Esophagus muscularis mucosa (tissue), 4 donors: ENCODE measurements around the gene PDF. TPM values are rescaled to one million over a fixed set of nuclear protein-coding genes. Genes with fewer than 3 reads are reported as not detected.

Source experiments
- DNase-seq: peaks from one replicate; pipeline ENCODE4 v3.0.0-alpha.2; 2017; ENCODE audit errors: extremely low spot score
- H3K27ac ChIP-seq, 4 donors: fragments of 200-600 bp; sonication (generic); replicated peaks in 1 of 4; 1 replicate in 3 of 4; 2 replicates in 1 of 4; pipeline ENCODE4 v1.5.1; 2016 to 2019; ENCODE audit warnings: mild to moderate bottlenecking in 1 of 4
- H3K27me3 ChIP-seq, 4 donors: fragments of 200-600 bp; sonication (generic); one replicate each; pipeline versions ENCODE4 v1.5.1 to v1.6.0; 2016 to 2019
- H3K36me3 ChIP-seq, 4 donors: fragments of 200-600 bp; sonication (generic); one replicate each; pipeline ENCODE4 v1.5.1; 2016 to 2019
- H3K4me1 ChIP-seq, 4 donors: fragments of 200-600 bp; sonication (generic); one replicate each; pipeline ENCODE4 v1.5.1; 2016 to 2019
- H3K4me3 ChIP-seq, 4 donors: fragments of 200-600 bp; sonication (generic); 1 replicate in 2 of 4; 2 replicates in 2 of 4; pipeline ENCODE4 v1.5.1; 2016 to 2019; ENCODE audit warnings: mild to moderate bottlenecking in 4 of 4, moderate library complexity in 1 of 4
- H3K9me3 ChIP-seq, 4 donors: fragments of 200-600 bp; sonication (generic); 1 replicate in 3 of 4; 2 replicates in 1 of 4; pipeline ENCODE4 v1.5.1; 2016 to 2019
- EP300 ChIP-seq: sonication (generic); formaldehyde crosslinking; IDR thresholded peaks from one replicate; pipeline ENCODE4 v1.6.1; 2017; ENCODE audit warnings: antibody characterized with exemption
- POLR2A ChIP-seq: fragments of 450-650 bp; IDR thresholded peaks from one replicate; pipeline ENCODE4 v1.6.1; 2017; ENCODE audit warnings: antibody characterized with exemption, moderate library complexity, mild to moderate bottlenecking, low read depth
- POLR2AphosphoS5 ChIP-seq, 2 donors: sonication (generic); formaldehyde crosslinking; IDR thresholded peaks; one replicate each; pipeline ENCODE4 v1.6.1; 2017; ENCODE audit warnings: antibody characterized with exemption in 2 of 2
- WGBS: methylation state at CpG from one replicate; pipeline ENCODE4 v1.1.5; 2018; 5-methylcytosine and 5-hydroxymethylcytosine counted together
- intact Hi-C: fragments of 100-400 bp; cut with DNase I; formaldehyde crosslinking; loops from one replicate; pipeline ENCODE4 v1.15.1; 2023
- total RNA-seq, 4 donors: library from RNA; depleted of rRNA; stranded (reverse); fragments of >200 nt; gene quantifications; one replicate each; pipeline versions ENCODE4 v1.1.0 to v1.2.1, GENCODE V29; 2016
- TF ChIP-seq, protein P1 (sequence below), 3 experiments: fragments of 200-600 bp in 2 of 3; fragments of 450-650 bp in 1 of 3; sonication (generic) in 2 of 3; IDR thresholded peaks; one replicate each; pipeline ENCODE4 v1.5.1; 2017 to 2019; ENCODE audit warnings: antibody characterized with exemption in 3 of 3, mild to moderate bottlenecking in 2 of 3, moderate library complexity in 1 of 3

The PDF gene
- total RNA-seq, 4 donors from 2014 or later = 5.4 to 17.5 (median 12.6) TPM

DNA sequence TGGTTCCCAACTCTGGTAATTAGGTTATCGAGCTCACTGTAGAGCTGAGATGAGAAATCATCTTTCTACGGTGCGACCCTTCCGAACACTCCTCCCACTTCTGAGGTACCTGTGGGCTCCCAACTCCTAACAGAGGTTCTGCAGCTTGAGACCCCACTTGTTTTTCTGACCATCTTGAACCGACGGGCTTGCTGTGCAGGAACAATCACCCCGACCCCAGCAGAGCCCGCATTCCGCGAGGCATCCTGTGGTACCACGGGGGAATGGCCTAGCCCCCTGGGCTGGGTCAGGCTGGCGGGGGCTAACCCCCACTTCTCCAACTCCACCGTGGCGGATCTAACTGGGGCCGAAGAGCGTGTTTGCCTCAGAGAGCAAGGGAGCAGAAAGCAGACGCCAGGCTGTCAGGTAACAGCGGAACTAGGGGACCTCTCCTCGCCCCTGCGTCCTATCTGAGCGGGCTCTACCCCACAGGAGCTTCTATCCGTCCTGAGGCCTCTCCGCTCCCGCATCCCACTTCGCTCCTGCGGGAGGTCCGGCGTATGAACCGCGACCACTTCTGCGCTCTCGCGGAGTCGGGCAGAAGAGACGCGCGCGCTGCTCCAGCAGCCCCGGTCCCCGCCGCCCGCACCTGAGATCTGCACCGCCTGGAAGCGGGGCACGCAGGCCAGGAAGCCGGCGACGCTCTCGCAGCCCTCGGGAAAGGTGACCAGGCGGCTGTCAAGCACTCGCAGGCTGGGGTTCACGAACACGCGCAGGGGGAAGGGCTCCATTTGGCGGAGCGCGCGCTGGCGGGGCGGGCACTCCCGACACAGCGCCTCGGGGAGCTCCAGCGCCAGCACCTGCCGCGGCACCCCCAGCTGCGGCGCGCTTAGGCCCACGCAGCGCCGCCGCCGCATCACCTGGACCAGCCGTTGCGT, 761 bp downstream of the PDF start:
- Histone ChIP-seq H3K4me1 (peaks cover 36 to 67% (median 59%) of the 10 kb centered on the region in 4 donors), H3K9me3 (no peaks in the 10 kb centered on the region), H3K4me3 (peak overlapping the region; percentile 72 to 97 (median 84)), H3K27me3 (no peaks in the 10 kb centered on the region), H3K36me3 (peaks cover 34 to 71% (median 63%) of the 10 kb centered on the region in 4 donors), H3K27ac (peak overlapping the region; percentile 79 to 94 (median 92))
- TF ChIP-seq, protein P1, sequence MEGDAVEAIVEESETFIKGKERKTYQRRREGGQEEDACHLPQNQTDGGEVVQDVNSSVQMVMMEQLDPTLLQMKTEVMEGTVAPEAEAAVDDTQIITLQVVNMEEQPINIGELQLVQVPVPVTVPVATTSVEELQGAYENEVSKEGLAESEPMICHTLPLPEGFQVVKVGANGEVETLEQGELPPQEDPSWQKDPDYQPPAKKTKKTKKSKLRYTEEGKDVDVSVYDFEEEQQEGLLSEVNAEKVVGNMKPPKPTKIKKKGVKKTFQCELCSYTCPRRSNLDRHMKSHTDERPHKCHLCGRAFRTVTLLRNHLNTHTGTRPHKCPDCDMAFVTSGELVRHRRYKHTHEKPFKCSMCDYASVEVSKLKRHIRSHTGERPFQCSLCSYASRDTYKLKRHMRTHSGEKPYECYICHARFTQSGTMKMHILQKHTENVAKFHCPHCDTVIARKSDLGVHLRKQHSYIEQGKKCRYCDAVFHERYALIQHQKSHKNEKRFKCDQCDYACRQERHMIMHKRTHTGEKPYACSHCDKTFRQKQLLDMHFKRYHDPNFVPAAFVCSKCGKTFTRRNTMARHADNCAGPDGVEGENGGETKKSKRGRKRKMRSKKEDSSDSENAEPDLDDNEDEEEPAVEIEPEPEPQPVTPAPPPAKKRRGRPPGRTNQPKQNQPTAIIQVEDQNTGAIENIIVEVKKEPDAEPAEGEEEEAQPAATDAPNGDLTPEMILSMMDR (IDR thresholded peaks at IDR 0.05) = no peak
- peak in 1 of 2 donors; percentile 13 for TF ChIP-seq POLR2AphosphoS5 (IDR thresholded peaks at IDR 0.05)
- intact Hi-C loops = no loop called here
- no peak for DNase-seq
- WGBS = 8% methylated on average over 10 of the region's 77 CpGs

DNA sequence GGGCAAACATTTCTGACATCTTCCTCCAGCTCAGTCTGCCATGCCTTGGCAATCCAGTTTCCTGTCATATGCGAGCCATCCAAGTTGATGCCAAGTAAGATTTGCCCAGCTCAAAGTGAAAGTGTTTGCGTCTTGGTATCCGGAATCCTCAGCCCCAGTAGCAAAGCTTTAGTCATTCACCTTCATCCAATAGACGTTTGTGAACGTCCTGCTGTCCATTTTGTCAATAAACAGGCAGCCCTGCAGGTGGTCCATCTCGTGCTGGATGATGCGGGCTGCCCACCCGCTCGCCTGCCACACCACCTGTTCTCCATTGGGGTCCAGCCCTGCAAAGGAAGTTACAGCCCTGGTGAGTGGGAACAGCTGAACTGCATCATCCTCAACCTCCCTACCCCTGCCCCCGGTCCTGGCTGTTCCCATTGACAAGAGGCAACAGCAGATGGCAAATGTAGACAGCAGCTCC, 1.5 kb downstream of the PDF start:
- no peak for DNase-seq
- no peaks in the 10 kb centered on the region for H3K9me3 ChIP-seq
- intact Hi-C loops = no loop called here
- TF ChIP-seq EP300 (no peak), POLR2AphosphoS5 (IDR thresholded peaks at IDR 0.05) (peak in 1 of 2 donors; percentile 5), POLR2A (no peak)
- TF ChIP-seq, protein P1 (IDR thresholded peaks at IDR 0.05) = no peak
- no peaks in the 10 kb centered on the region for H3K27me3 ChIP-seq
- peaks cover 27 to 71% (median 63%) of the 10 kb centered on the region in 4 donors for H3K36me3 ChIP-seq
- H3K27ac ChIP-seq = peak overlapping the region in 2 of 4 donors; percentile 34 to 94
- H3K4me1 ChIP-seq = peaks cover 36 to 70% (median 61%) of the 10 kb centered on the region in 4 donors
- 39% methylated on average over 10 of the region's 10 CpGs for WGBS
- peak overlapping the region; percentile 72 to 97 (median 84) for H3K4me3 ChIP-seq

DNA sequence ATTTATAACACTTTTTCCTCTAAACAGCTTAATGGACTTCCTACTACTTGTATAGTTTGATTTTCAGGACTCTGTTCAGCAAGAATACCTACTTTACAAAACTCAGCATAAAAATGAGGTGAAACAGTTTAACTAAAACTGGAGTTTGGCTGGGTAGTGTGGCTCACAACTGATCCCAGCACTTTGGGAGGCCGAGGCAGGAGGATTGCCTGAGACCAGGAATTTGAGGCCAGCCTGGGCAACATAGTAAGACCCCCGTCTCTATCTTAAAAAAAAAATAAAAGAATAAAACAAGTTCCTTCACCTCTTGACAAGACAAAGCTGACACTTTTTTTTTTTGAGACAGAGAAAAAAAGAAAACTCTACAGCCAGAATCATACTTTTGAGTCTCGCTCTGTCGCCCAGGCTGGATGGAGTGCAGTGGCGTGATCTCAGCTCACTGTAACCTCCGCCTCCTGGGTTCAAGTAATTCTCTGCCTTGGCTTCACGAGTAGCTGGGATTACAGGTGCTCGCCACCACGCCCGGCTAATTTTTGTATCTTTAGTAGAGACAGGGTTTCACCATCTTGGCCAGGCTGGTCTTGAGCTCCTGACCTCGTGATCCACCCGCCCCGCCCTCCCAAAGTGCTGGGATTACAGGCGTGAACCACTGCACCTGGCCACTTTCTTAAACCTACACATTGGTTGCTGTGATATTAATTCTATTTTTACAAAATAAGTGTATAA, 2.6 kb downstream of the PDF start:
- Histone ChIP-seq H3K4me1 (peaks cover 36 to 66% (median 59%) of the 10 kb centered on the region in 4 donors), H3K36me3 (peaks cover 27 to 71% (median 63%) of the 10 kb centered on the region in 4 donors), H3K9me3 (no peaks in the 10 kb centered on the region), H3K27me3 (no peaks in the 10 kb centered on the region), H3K27ac (peak overlapping the region in 1 of 4 donors; percentile 15), H3K4me3 (no peak overlapping the region)
- WGBS = 92% methylated on average over 14 of the region's 14 CpGs
- TF ChIP-seq EP300 (no peak), POLR2AphosphoS5 (IDR thresholded peaks at IDR 0.05) (no peak), POLR2A (no peak)
- TF ChIP-seq, protein P1 (IDR thresholded peaks at IDR 0.05) = no peak
- intact Hi-C loops = no loop called here
- DNase-seq = no peak

DNA sequence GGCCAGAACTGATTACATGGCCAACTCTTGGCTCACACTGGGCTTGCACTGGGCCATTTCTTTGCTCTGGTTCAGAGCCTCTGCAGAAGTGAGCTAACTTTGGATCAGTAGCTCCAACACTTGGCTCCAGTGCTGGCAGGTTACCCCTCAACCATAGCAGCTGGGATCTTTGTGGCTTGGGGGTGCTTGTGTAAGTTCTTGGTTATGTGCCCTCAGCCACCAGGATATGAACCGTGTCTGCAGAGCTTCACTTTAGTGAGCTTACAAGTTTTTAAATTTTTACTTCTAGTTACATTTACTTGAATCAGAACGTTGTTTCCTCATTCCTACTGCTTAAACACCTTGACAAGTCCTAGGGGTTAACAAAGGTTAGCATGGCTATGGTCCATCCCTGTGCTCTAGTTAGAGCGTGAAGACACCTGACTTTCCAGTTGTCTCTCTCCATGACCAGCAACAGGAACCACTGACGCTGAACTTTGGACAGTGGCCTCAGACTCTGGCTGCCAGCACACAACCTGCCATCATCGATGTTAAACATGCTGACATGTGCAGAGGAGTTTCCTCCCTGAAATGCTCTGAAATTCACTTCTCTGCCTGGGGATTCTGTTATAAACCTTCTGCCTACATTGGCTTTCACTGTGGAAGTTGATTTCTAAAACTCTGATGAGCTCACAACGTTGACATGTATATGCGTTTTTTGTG, 4.1 kb downstream of the PDF start:
- intact Hi-C loops = no loop called here
- H3K27ac ChIP-seq = no peak overlapping the region
- DNase-seq = no peak
- WGBS = 44% methylated on average over 6 of the region's 7 CpGs
- no peaks in the 10 kb centered on the region for H3K27me3 ChIP-seq
- no peaks in the 10 kb centered on the region for H3K9me3 ChIP-seq
- no peak for TF ChIP-seq EP300
- TF ChIP-seq, protein P1 (IDR thresholded peaks at IDR 0.05) = no peak
- no peak for TF ChIP-seq POLR2A
- TF ChIP-seq POLR2AphosphoS5 (IDR thresholded peaks at IDR 0.05) = no peak
- H3K36me3 ChIP-seq = peaks cover 31 to 71% (median 66%) of the 10 kb centered on the region in 4 donors
- H3K4me1 ChIP-seq = peaks cover 34 to 60% (median 54%) of the 10 kb centered on the region in 4 donors
- no peak overlapping the region for H3K4me3 ChIP-seq
